Motor neuron (in vitro differentiated cells): ENCODE data around the gene RIOX2. TPM values are rescaled to one million over a fixed set of nuclear protein-coding genes. Genes with fewer than 3 reads are reported as not detected.
"Not testable (repeated sequence)": the region's sequence is repeated elsewhere in the genome, so short reads cannot be mapped to it uniquely, and the experiment has no call there.

Experiments
- ATAC-seq, 8 experiments: fragments of 200-7000 bp; cut with Tn5 transposase; replicated peaks in 6 of 8; 2 replicates each; pipeline ENCODE4 v1.8.0; 2021; ENCODE audit warnings: mild to moderate bottlenecking in 8 of 8, moderate library complexity in 8 of 8
- H3K27ac ChIP-seq, 2 donors: fragments of 250-450 bp; sonication (Bioruptor Pico); 2 replicates each; pipeline ENCODE4 v1.9.0; 2021; ENCODE audit warnings: antibody characterized with exemption in 2 of 2, mild to moderate bottlenecking in 2 of 2, moderate library complexity in 1 of 2
- H3K4me1 ChIP-seq, 2 donors: fragments of 250-450 bp; sonication (Bioruptor Pico); replicated peaks in 1 of 2; 2 replicates each; pipeline ENCODE4 v1.6.1; 2021; ENCODE audit warnings: antibody characterized with exemption in 2 of 2, mild to moderate bottlenecking in 2 of 2, moderate library complexity in 1 of 2
- H3K4me3 ChIP-seq, 5 donors: fragments of 250-450 bp; sonication (Bioruptor Pico); 2 replicates each; pipeline ENCODE4 v1.9.0; 2021; ENCODE audit warnings: antibody characterized with exemption in 5 of 5, mild to moderate bottlenecking in 5 of 5, moderate library complexity in 4 of 5
- WGBS, 10 experiments: fragments of 450-650 bp; shearing (Covaris generic); methylation state at CpG; one replicate each; pipeline ENCODE4 v1.0.0; 2022; 5-methylcytosine and 5-hydroxymethylcytosine counted together
- in situ Hi-C, 9 experiments: fragments of 400-800 bp; cut with MboI; loops; one replicate each; pipeline ENCODE4 v1.15.0; 2021; ENCODE audit warnings: low sequenced_read_pairs in 9 of 9, low pct_unique_long_range_greater_than_20kb in 2 of 9; ENCODE audit not compliant: unreplicated experiment in 9 of 9
- total RNA-seq, 8 experiments: library from RNA; unstranded; fragments of 300-600 nt; gene quantifications; 2 replicates each; pipeline versions ENCODE4 v1.2.3 to v1.2.4, GENCODE V29; 2022

The RIOX2 gene
- 100 to 1,000 TPM in 2 of 8 experiments, 10 to 100 TPM in 6; 11.0 to 275 (median 25.4) TPM for total RNA-seq

DNA sequence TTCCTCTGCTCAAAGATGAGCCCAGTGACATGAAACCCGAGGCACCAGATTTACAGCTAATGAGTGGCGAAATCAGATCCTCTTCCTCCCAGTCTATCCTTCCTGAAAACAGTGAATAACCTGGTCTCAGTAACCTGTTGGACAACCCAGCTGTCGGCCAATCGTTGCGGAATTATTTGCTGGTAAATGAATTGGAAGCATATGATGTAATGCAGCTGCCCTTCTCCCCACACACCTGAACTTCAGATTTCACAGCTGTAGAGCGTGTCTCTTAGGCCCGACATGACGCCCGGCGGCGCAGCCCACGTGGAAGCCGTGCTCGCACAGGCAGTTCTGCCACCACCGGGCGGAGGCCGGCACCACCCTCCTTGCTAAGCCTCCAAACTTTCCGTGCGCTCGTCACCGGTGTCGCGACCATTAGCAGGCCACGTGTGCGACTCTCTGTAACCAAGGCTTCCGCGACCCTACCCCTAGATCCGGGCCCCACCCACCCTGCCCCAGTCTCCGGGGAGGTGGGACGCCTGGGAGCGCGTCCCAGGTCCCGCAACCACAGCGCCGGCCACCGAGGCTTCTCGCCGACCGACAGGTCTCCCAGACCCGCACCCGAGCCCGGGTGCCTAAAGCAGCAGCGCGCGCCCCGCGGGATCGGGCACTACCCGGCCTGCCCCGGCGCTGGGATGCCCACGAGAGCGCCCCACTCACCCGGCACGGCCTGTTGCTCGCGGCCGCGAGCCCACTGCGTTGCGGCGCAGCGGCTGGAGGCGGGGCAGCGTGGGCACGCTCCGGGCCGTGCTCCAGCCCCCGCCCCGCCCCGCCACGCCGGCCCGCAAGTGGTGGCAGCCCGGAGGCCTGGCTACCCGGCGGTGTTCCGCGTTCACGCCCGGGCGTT is at the start of gene RIOX2:
RIOX2 (minus strand) TSS at position 753 of the 889 bp plus-strand sequence. CDS start 4,838 bp downstream, outside the sequence.
- ATAC-seq = peak; percentile 87 to 94 (median 91)
- WGBS, 10 experiments = 0 to 37% (median 6%) methylated on average over 1 to 20 of the region's 82 CpGs; no CpG with 5 or more reads in 2 of the 10 experiments
- H3K4me1 ChIP-seq = peaks cover 13 to 17% of the 10 kb centered on the region in 2 donors
- in situ Hi-C loops = no loop called here
- H3K27ac ChIP-seq = peak within 1 kb of the TSS in 1 of 2 donors; percentile 72
- H3K4me3 ChIP-seq = peak within 1 kb of the TSS; percentile 50 to 95 (median 74)

DNA sequence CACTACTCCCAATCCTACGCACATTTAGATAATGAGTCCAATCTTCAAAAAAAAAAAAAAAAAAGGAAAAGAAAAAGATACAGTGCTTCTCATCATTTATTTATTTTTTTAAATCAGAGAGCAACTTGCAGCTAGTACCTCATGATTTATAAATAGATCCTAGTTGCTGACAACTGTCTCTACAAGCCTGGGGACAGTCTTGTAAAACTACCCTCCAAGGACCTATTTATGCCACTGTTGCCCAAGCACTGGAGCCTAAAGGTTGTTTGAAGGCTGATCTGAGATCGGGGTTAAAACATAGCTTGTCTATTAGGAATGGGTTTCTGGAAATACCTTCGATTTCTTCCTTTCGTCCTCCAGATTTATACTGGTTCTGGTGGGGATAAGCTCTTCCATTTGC is 48.2 kb upstream of the RIOX2 start:
- H3K4me1 ChIP-seq = peaks cover 0 to 10% of the 10 kb centered on the region in 2 donors
- H3K27ac ChIP-seq = no peak overlapping the region
- WGBS, 10 experiments = 88 to 100% (median 97%) methylated on average over 2 to 4 of the region's 4 CpGs; no CpG with 5 or more reads in 2 of the 10 experiments
- no peak overlapping the region for H3K4me3 ChIP-seq
- ATAC-seq = no peak
- in situ Hi-C loops = loop anchor here (10.0 to 25.0 kb wide), 3 partner anchors 226 to 1158 kb away; no protein-coding TSS in a partner anchor

DNA sequence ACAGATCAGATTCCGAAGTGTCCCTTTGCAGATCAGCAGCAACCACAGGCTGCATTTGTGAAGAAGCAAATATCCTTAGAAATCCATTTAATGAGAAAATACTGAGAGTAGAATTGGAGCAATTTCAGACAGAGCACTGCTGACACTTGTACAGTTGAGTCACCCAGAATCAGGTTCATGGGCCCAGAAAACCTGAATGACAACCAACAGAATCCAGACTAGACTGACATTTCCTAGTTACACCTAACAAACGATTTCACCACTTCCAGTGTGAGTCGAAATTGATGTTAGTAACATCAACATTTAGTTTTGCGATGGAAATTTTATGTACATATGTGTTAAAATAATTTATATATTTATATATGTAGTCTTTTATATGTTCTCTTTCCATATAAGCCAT is 46.1 kb upstream of the RIOX2 start:
- H3K4me1 ChIP-seq = peaks cover 0 to 10% of the 10 kb centered on the region in 2 donors
- H3K4me3 ChIP-seq = no peak overlapping the region
- in situ Hi-C loops = loop anchor here in 4 of 9 experiments (25.0 kb wide), 2 partner anchors 231 to 1156 kb away; no protein-coding TSS in a partner anchor
- WGBS, 10 experiments = 35 to 100% (median 85%) methylated on average over 2 to 4 of the region's 4 CpGs; no CpG with 5 or more reads in 1 of the 10 experiments
- no peak overlapping the region for H3K27ac ChIP-seq
- ATAC-seq = no peak

DNA sequence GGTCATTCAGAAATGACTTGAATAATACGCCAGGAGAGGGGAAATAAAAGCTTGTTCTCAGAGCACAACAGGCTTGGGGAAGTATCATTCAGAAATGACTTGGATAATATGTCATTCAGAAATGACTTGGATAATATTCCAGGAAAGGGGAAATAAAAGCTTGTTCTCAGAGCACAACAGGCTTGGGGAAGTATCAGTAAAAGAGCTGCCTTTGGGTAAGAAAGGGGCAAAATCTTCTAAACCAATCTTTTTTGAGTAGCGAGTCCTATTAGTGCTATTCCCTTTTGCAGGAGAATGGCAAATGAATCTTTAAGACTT is 42.0 kb upstream of the RIOX2 start:
- no peak for ATAC-seq
- Histone ChIP-seq H3K4me1 (no peaks in the 10 kb centered on the region), H3K27ac (no peak overlapping the region), H3K4me3 (no peak overlapping the region)
- 71 to 100% (median 89%) methylated on average over 1 to 2 of the region's 2 CpGs for WGBS, 10 experiments
- in situ Hi-C loops = loop anchor here in 4 of 9 experiments (25.0 kb wide), 2 partner anchors 227 to 1152 kb away; no protein-coding TSS in a partner anchor

DNA sequence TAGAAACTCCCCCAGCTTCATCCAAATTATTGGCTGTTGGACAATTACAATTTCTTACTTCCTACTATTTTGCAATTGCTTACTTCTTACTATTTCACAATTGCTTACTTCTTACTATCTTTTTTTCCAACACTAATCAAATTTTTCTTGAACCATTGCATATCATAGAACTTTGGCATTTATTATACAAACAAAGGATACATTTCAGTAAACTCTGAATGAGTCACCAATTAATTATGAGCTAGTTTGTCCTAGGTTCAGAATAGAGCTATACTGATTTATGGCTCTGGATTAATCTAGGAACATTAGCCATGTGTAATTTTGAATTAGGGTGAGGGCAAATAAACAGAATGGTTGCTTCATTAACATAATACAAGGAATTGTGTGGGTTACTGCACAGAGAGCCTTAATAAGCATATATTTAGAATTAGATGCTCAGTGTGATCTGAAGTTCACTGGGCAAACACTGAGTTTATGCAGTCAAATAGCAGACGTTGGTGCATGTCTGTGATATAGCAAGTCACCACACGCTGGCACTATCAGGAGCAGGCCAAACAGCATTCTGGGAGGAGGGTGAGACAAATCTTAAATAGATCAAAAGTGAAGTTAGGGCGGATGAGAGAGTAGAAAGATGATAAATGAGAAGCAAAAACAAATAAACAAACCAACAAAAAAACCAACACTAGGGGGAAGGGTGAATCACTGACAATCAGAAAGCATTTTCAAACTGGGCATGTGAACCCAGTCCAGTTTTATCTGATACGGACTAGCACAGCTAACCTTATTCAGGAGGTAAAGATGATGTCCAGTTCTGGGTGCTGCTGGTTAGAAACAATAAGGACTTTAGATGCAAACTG is 41.4 kb upstream of the RIOX2 start:
- ATAC-seq = peak; percentile 33 to 93 (median 54)
- 13 to 100% (median 44%) methylated on average over 1 to 4 of the region's 4 CpGs; no CpG with 5 or more reads in 1 of the 10 experiments for WGBS, 10 experiments
- in situ Hi-C loops = loop anchor here in 4 of 9 experiments (25.0 kb wide), 2 partner anchors 226 to 1151 kb away; no protein-coding TSS in a partner anchor
- Histone ChIP-seq H3K27ac (no peak overlapping the region), H3K4me1 (no peaks in the 10 kb centered on the region), H3K4me3 (no peak overlapping the region)

DNA sequence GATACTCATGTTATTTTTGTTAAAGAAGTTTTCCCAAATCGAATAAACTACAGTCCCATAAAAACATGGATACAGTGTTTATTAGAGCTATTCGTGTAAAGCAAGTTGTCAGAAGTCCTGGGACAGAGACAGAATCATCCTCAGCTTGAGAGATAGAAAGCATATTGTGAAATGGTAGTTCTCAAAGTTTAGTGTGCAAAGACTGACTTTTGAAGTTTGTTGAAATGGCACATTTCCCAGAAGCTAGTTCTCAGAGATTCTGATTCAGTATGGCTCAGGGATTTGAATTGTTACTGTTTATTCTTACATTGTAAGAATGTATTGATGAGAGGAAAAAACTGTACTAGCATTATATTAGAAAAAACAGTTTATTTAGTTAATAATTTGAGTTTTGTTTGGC is 40.7 kb upstream of the RIOX2 start:
- WGBS, 10 experiments = 0 to 93% (median 64%) methylated on average over 1 to 2 of the region's 2 CpGs; no CpG with 5 or more reads in 2 of the 10 experiments
- no peaks in the 10 kb centered on the region for H3K4me1 ChIP-seq
- in situ Hi-C loops = loop anchor here in 4 of 9 experiments (25.0 kb wide), 2 partner anchors 226 to 1151 kb away; no protein-coding TSS in a partner anchor
- no peak overlapping the region for H3K4me3 ChIP-seq
- ATAC-seq = peak in 2 of 8 experiments; percentile 12 to 32
- no peak overlapping the region for H3K27ac ChIP-seq

DNA sequence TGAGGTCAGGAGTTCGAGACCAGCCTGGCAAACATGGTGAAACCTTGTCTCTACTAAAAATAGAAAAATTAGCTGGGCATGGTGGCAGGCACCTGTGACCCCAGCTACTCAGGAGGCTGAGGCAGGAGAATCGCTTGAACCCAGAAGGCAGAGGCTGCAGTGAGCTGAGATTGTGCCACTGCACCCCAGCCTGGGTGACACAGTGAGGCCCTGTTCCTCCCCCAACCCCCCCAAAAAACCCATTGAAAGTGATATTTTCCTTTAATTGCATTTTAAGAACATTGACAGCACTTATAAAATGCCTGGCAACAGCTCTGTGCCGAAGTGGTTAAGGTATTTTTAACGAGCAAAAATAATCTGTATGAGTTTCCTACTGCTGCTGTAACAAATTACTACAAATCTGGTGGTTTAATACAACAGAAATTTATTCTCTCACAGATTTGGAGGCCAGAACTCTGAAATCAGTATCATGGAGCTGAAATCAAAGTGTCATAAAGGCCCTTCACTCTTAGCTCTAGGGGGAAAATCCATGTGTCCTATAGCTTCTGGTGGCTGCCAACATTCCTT is 38.7 kb upstream of the RIOX2 start:
- 0 to 100% (median 98%) methylated on average over 1 to 4 of the region's 4 CpGs; no CpG with 5 or more reads in 2 of the 10 experiments for WGBS, 10 experiments
- ATAC-seq, H3K27ac ChIP-seq, H3K4me3 ChIP-seq, H3K4me1 ChIP-seq: not testable (repeated sequence)
- in situ Hi-C loops = loop anchor here in 4 of 9 experiments (25.0 kb wide), 2 partner anchors 224 to 1149 kb away; no protein-coding TSS in a partner anchor

DNA sequence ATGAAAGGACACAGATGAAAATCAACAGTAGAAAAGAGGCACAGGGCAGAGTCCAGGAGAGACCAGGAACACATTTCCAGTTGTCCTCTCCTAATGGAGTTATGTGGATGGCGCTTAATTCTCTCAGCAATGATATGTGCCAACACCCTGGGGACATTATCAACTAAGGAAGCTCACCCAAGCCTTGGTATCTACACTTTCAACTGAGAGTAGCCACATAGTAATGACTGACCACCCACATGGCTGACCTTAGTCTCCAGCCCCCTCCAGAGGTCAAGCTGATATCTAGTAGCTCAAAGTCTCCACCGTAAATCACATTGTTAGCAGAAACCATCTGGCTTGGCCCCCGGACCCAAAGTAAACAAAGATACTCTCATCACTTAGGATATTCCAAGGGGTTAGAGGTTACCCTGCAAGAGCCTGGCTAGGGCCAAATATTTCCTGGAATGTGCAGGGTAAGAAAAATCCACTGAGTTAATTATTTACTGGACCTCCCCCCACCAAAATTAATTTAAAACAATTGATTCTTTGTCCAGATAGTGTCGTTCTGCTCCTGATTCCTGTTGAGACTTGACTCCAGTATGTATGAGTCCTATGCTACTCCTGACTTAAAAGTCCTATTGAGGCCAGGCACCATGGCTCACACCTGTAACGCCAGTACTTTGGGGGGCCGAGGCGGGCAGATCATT is 38.1 kb upstream of the RIOX2 start:
- Histone ChIP-seq H3K4me3 (no peak overlapping the region), H3K4me1 (no peaks in the 10 kb centered on the region), H3K27ac (no peak overlapping the region)
- in situ Hi-C loops = loop anchor here in 4 of 9 experiments (25.0 kb wide), 2 partner anchors 223 to 1148 kb away; no protein-coding TSS in a partner anchor
- 20 to 100% (median 77%) methylated on average over 1 to 6 of the region's 7 CpGs; no CpG with 5 or more reads in 2 of the 10 experiments for WGBS, 10 experiments
- ATAC-seq = no peak

DNA sequence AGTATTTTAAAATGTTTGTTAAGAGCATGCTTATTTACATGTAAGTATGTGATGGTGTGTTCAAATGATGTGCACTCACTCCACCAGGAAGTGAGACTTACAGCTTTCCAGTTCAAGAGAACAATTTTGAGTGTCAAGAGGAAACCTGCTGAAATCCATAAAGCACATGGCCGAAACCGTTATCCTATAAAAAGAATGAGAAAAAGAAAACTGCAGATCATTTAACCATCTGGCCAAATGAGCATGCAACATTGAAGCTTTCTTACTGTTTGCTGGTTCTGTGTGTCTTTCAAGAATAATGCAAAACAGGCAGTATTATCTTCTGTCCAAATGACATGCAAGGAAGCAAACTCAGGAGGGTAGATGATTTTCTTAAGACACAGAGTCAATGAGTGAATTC is 36.6 kb upstream of the RIOX2 start:
- H3K4me3 ChIP-seq = no peak overlapping the region
- in situ Hi-C loops = loop anchor here in 4 of 9 experiments (25.0 kb wide), 2 partner anchors 222 to 1147 kb away; no protein-coding TSS in a partner anchor
- H3K4me1 ChIP-seq = no peaks in the 10 kb centered on the region
- H3K27ac ChIP-seq = no peak overlapping the region
- 0 to 100% (median 85%) methylated on average over 2 of the region's 2 CpGs; no CpG with 5 or more reads in 2 of the 10 experiments for WGBS, 10 experiments
- ATAC-seq = peak in 2 of 8 experiments; percentile 5 to 8

DNA sequence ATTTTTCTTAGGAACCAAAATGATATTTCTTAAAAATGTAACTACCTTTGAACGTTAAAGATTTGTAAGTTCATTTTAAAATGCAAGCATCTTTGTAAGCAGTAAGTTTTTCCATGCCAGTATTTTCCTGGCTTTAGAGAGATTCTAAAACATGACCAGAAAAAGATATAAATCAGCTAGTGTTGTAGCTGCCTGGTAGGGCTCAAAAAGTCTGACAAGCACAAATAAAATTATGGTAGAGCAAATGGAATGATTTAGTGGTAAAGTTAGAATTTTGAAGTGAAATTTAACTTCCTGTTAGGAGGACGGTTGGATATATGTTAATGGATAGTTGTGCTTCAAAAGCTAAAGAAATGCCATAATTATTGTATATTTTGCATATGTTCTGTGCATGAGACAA is 33.2 kb upstream of the RIOX2 start:
- Histone ChIP-seq H3K4me3 (no peak overlapping the region), H3K27ac (no peak overlapping the region), H3K4me1 (no peaks in the 10 kb centered on the region)
- ATAC-seq = peak in 1 of 8 experiments; percentile 30
- 0 to 100% (median 79%) methylated on average over 1 to 2 of the region's 2 CpGs for WGBS, 10 experiments
- in situ Hi-C loops = loop anchor here in 4 of 9 experiments (25.0 kb wide), 2 partner anchors 218 to 1143 kb away; no protein-coding TSS in a partner anchor

DNA sequence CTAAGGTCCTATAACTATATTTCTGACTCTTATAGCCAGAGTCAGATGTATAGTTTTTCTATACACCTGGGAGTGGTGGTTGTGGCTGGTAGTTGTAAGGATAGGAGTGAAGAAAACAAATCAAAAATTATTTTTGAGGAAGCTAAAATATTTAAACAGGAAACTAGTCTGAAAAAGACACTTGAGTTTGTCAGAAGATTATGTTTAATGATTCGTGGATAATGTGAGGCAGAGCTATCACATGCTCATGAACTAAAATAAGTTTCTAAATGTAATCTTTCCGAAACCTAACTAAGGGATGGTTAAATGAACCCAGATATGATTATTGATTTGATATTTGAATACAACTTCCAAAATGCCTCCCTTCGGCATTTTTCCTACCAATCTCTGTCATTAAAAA is 32.5 kb upstream of the RIOX2 start:
- Histone ChIP-seq H3K4me3 (no peak overlapping the region), H3K27ac (no peak overlapping the region), H3K4me1 (no peaks in the 10 kb centered on the region)
- in situ Hi-C loops = loop anchor here in 4 of 9 experiments (25.0 kb wide), 2 partner anchors 217 to 1142 kb away; no protein-coding TSS in a partner anchor
- WGBS, 10 experiments = 29 to 100% (median 74%) methylated on average over 1 to 3 of the region's 3 CpGs
- ATAC-seq = no peak
